ENCODE measurements around the gene RCBTB2. TPM values are rescaled to one million over a fixed set of nuclear protein-coding genes. Genes with fewer than 3 reads are reported as not detected.

The RCBTB2 gene
- total and polyA plus RNA-seq, 2 donors (not counting 3 experiments of a cell fraction or from before 2014, with no cell fraction given) = 10.7 to 12.6 TPM

DNA sequence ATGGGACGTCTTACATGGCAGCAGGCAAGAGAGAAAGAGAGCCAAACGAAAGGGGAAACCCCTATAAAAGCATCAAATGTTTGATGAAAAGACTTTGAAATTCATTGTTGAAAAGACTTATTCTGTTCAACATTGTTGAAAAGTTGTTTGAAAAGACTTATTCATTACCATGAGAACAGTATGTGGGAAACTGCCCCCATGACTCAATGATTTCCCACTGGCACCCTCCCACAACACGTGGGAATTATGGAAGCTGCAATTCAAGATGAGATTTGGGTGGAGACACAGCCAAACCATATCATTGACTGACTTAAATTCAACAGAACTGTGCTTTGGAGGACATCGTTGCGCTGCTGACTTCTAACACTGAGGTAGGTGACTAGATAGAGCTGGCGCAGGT, 48.0 kb upstream of the RCBTB2 start:
- DNase-seq (ENCODE audit: low read depth, low spot score) = no peak
- ChIA-PET POLR2A (no interaction called here), CTCF (interaction anchor here (0.5 to 8.7 kb wide), 46 partner anchors 9 to 1816 kb away, joined by 3 to 393 read pairs (median 7); partner anchors contain the start of genes ITM2B, LPAR6 and RCBTB2)
- peaks cover 0 to 4% of the 10 kb centered on the region in 2 experiments for H3K27me3 ChIP-seq (ENCODE audit: control insufficient read depth in 2 of 2, insufficient read depth in 2 of 2, low read length in 2 of 2)
- no peak overlapping the region for H2AFZ ChIP-seq (ENCODE audit: low read depth, low read length)
- no peak for TF ChIP-seq MYC (IDR thresholded peaks at IDR 0.05; ENCODE audit: low read depth, low read length)
- TF ChIP-seq GATA2 (IDR thresholded peaks at IDR 0.05; ENCODE audit: insufficient read depth, insufficient read length, low read depth, low read length) = no peak
- TF ChIP-seq EZH2 (IDR thresholded peaks at IDR 0.05; ENCODE audit: borderline replicate concordance, low read depth, low read length, severe bottlenecking) = no peak
- no peak for TF ChIP-seq POLR2A (IDR thresholded peaks at IDR 0.05; ENCODE audit: low read depth, low read length)
- TF ChIP-seq JUN (IDR thresholded peaks at IDR 0.05; ENCODE audit: borderline replicate concordance, insufficient read depth, insufficient read length, low read depth) = no peak
- TF ChIP-seq, protein P1, sequence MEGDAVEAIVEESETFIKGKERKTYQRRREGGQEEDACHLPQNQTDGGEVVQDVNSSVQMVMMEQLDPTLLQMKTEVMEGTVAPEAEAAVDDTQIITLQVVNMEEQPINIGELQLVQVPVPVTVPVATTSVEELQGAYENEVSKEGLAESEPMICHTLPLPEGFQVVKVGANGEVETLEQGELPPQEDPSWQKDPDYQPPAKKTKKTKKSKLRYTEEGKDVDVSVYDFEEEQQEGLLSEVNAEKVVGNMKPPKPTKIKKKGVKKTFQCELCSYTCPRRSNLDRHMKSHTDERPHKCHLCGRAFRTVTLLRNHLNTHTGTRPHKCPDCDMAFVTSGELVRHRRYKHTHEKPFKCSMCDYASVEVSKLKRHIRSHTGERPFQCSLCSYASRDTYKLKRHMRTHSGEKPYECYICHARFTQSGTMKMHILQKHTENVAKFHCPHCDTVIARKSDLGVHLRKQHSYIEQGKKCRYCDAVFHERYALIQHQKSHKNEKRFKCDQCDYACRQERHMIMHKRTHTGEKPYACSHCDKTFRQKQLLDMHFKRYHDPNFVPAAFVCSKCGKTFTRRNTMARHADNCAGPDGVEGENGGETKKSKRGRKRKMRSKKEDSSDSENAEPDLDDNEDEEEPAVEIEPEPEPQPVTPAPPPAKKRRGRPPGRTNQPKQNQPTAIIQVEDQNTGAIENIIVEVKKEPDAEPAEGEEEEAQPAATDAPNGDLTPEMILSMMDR (IDR thresholded peaks at IDR 0.05; ENCODE audit: extremely low read depth in 1 of 2, insufficient read depth in 1 of 2, low read depth in 1 of 2, low read length in 2 of 2) = no peak
- no peak for TF ChIP-seq FOS (IDR thresholded peaks at IDR 0.05; ENCODE audit: borderline replicate concordance, insufficient read depth, low read length)
- no peak for TF ChIP-seq POLR2AphosphoS5 (IDR thresholded peaks at IDR 0.05; ENCODE audit: insufficient read depth, low read depth, low read length)
- TF ChIP-seq, protein P2, sequence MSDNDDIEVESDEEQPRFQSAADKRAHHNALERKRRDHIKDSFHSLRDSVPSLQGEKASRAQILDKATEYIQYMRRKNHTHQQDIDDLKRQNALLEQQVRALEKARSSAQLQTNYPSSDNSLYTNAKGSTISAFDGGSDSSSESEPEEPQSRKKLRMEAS (IDR thresholded peaks at IDR 0.05; ENCODE audit: insufficient read depth, insufficient read length) = no peak
- no peaks in the 10 kb centered on the region for H4K20me1 ChIP-seq (replicated peaks; ENCODE audit: control insufficient read depth, extremely low read depth, insufficient read depth, low read length)
- BruUV-seq (replicated peaks) = no TSS peak
- H3K9ac ChIP-seq (replicated peaks; ENCODE audit: extremely low read depth, insufficient read depth, low read length) = no peak overlapping the region
- no peak overlapping the region for H3K4me3 ChIP-seq (replicated peaks in 1 of 3; ENCODE audit: insufficient read depth in 1 of 3, low read depth in 1 of 3, low read length in 3 of 3)
- peaks cover 19% of the 10 kb centered on the region for H3K4me1 ChIP-seq (ENCODE audit: control insufficient read depth, extremely low read depth, insufficient read depth, low read length)
- no peaks in the 10 kb centered on the region for H3K36me3 ChIP-seq (ENCODE audit: control insufficient read depth in 2 of 2, extremely low read depth in 1 of 2, insufficient read depth in 2 of 2, low read length in 2 of 2)
- H3K9me3 ChIP-seq (replicated peaks; ENCODE audit: control insufficient read depth, insufficient read depth, low read length) = no peaks in the 10 kb centered on the region
- dilution Hi-C loops (cut with MboI; ENCODE audit: extremely low pct_ligation_motif_present, low sequenced_read_pairs) (no loop called here), intact Hi-C loops (cut with micrococcal nuclease) (loop anchor here (1.0 to 5.0 kb wide), 5 partner anchors 48 to 454 kb away; partner anchors contain the start of genes ITM2B and RCBTB2)
- H3K9me1 ChIP-seq (replicated peaks; ENCODE audit: control insufficient read depth, extremely low read depth, insufficient read depth, low read length) = no peaks in the 10 kb centered on the region
- H3K4me2 ChIP-seq (ENCODE audit: insufficient read depth, low read length) = no peak overlapping the region
- no peak for FAIRE-seq
- H3K27ac ChIP-seq (ENCODE audit: insufficient read depth, low read depth, low read length) = no peak overlapping the region
- no peaks in the 10 kb centered on the region for H3K79me2 ChIP-seq (ENCODE audit: control insufficient read depth, insufficient read depth, low read length)

Data from endothelial cell of umbilical vein (primary cell).